ENCODE data around the gene SIVA1.
A peak's percentile ranks its signal among the peaks of the same experiment; 100 is the strongest.

The SIVA1 gene

GRCh38 chr14:104771918-104772706 is 19.2 kb downstream of the SIVA1 start:
- no peak for DNase-seq

DNA sequence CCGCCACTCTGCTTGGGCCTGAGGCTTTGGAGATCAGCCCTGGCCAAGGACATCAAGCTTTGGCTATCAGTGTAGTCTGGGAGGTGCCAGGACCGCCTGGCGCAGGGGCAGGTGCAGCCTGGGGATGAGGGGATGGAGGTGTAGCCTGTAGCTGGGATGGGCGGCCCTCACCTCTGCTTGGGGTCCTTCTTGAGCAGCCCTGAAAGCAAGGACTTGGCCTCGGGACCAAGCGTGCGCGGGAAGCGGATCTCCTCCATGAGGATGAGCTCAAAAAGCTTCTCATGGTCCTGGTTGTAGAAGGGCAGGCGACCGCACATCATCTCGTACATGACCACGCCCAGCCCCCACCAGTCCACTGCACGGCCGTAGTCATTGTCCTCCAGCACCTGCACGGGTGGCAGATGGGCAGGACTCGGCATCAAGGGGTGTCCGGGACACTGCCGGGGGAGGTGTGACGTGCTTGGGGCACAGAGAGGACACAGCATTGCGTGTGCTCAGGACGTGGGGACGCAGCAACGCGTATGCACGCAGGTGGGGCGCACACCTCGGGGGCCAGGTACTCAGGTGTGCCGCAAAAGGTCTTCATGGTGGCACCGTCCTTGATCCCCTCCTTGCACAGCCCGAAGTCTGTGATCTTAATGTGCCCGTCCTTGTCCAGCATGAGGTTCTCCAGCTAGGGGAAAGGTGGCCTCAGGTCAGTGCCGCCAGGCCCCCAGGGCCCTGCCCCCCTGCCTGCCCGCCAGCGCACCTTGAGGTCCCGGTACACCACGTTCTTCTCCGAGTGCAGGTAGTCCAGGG is 20.0 kb downstream of the SIVA1 start:
- no peak for DNase-seq

GRCh38 chr14:104773505-104774452 is 20.8 kb downstream of the SIVA1 start:
- no peak for DNase-seq

- no peak for DNase-seq
These were observed 21.6 kb downstream of the SIVA1 start for GRCh38 chr14:104774453-104775072.

DNA sequence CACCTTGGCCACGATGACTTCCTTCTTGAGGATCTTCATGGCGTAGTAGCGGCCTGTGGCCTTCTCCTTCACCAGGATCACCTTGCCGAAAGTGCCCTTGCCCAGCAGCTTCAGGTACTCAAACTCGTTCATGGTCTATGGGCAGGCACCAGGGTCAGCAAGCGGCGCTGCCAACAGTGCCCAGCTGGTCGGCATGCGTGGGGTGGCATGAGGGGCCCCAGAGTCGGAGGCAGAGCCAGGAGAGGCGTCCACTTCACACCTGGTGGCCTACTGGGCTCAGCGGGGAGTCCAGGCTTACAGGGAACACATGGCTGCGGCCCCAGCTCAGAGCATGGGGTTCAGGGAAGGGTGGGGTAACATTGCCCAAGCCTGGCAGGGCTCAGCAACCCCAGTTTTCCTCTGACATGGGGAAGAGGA is 22.1 kb downstream of the SIVA1 start:
- no peak for DNase-seq

DNA sequence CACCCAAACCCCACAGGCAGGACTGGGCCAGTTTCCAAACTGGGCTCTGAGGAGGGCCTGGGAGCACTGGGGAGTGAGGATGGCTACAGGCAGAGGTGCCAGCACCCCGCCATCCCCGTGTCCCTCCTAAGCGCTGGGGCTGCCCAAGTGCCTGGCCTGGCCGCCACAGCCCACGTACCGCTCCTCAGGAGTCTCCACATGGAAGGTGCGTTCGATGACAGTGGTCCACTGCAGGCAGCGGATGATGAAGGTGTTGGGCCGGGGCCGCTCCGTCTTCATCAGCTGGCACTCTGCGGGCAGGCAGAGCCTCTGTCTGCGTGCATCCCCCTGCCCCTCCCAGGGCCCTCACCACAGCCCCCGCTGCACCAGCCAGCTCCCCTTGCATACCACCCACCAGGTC is 23.5 kb downstream of the SIVA1 start:
- no peak for DNase-seq

- DNase-seq: no peak
These were observed 24.2 kb downstream of the SIVA1 start for GRCh38 chr14:104776961-104777807.

DNA sequence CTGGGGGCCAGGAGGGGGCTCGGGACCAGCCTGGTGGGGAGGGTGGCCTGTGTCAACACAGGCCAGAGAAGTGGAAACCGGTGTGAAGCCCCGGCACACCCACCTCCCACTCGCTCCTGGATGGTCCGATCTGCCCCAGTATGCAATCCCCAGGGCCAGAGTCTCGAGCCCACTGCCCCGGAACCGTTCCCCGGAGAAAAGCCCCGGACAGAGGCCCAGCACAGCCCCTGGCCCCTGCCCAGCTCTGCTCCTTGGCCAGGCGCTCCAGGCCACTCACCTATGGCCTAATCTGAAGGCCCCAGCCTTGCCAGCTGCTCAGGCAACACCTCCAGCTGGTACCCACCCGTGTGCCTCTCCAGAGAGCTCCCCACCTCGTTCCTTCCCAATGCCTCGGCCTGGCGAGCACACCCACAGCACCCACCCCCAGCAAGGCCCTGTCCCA is 24.9 kb downstream of the SIVA1 start:
- DNase-seq: no peak

GRCh38 chr14:104778694-104779331 is 25.9 kb downstream of the SIVA1 start:
- no peak for DNase-seq

- no peak for DNase-seq
These were observed 27.0 kb downstream of the SIVA1 start for GRCh38 chr14:104779776-104780512.

GRCh38 chr14:104780513-104781030 is 27.6 kb downstream of the SIVA1 start:
- no peak for DNase-seq

DNA sequence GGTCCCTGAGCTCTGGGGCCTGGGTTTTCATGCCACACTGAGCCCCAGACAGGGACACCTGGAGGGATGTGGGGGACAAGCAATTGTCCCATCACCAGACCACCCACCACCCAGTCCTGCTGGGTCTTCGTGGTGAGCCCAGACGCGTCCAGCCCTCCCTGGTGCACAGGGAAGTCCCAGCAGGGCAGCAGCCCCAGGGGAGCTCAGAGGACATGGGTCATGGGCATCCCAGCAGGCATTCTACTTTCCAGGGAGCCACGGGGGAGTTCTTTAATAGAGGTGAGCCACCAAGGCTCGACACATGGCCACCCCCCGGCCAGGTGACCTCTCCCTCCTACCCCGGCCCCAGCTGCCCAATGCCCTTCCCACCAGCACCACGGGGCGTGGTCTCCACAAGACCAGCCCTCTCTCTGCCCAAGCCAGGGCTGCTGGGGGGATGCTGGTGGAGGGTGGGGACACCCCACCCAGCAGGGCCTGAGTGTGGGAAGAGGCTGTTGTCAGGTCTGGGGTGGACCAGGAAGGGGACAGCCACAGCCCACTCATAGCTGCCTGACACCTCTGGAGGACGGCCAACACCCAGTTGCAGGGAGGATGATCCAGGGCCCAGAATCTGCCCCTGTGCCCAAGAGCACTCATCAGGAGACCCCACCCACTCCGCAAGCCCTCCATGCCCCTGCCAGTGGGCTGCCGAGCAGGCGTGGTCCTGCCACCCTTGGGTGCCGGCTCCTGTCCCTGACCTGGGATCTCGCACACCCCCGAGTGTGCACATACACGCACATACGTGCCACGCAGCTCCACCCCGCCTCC is 28.5 kb downstream of the SIVA1 start:
- no peak for DNase-seq

DNA sequence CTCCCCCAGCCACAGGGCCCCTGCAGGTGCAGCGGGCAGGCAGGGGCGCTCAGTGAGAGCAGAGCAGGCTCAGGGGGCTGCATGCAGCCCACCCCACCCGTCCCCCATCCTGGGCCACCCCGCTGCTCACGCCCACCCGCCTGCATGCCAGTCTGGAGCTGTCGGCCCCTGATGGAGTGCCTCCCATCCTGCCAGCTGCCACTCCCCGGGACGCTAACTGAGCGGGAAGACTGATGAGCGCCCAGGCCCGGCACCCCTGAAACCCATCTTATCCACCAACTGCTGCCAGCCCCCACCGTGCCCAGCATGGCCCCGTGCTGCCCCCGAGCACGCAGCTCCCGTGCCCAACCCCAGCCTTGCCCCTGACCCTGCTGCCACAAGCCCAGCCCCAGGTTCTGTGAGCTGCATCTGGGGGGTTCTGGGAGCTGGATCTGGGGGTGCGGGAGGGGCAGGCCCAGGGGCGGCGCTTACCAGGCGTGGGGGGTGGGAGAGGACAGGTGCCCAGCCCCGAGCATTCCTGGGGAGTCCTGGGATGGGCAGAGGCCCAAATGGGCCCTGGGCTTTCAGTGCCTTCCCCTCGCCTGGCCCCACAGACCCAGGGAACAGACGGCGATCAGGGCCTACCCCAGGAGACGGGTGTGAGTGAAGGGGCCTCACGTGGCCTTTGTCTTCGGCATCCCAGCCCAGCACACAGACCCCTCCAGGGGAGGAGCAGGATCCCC is 29.3 kb downstream of the SIVA1 start:
- no peak for DNase-seq

GRCh38 chr14:104782808-104783139 is 29.8 kb downstream of the SIVA1 start:
- DNase-seq: no peak

DNA sequence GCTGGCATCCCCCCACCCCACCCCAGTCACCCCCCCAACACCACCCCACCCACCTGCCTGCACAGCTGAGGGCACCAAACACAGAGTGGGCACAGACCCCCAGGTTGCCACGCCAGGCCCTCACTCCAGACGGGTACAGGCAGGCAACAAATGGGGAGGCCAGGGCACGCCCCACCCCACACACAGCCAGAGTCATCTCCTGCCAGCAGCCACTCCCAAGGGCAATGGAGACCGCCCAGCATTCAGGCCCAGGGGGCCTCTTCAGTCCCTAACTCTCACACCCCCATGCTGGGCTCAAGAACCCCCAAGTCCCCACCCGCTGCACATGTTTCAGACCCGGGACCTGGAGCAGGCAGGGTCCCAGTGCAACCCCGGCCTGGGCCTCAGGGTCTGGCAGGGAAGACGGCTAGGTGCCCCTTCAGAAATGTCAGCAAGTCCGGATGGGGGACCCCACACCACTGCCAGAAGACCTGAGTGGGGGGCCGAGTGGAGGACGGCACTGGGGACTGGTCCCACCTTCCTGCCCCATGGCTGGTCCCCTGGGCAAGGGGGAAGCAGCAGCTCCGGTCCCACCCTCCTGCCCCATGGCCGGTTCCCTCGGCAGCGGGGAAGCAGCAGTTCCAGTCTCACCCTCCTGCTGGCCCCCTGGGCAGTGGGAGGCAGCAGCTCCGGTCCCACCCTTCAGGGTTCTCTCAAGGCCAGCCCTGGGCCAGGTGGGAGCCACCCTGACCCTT is 30.7 kb downstream of the SIVA1 start:
- no peak for DNase-seq

GRCh38 chr14:104784218-104784568 is 31.2 kb downstream of the SIVA1 start:
- DNase-seq: no peak

DNA sequence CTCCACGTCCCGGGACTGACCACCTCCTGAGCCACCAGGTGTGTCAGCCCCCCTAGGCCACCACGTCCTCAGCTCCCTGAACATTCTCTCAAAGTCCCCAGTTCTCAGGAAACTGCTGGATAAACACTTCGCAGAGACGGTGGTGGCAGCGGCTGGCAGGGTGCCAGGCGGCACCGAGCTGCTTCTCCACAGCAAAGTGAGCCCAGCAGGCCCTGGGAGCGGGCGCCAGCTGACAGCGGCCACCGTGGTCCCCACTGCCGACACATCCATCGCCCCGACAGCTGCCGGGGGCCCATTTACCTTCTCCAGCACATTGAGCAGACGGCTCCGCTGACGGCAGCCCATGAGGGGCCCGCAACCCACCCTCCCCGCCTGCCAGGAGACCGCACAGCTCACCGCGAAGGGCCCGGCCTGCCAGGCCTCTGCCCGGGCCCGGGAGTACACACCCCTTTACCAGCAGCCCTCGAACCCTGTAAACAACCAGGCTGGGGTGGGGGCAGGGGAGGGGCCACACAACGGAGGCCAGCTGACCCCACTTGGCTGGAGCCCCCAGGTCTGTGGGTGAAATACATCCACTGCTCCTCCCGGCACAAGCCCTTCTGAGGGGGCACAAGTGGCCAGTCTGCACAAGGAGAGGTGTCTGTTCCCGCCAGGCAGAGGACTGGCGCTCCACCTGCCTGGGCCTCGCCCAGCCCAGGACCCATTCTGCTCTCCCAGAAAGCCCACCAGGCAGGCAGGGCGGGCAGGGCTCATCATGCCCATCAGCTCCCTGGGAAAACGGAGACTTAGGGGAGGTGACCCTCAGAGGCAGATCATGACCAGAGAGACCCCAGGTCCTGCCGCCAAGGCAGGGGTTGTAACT is 32.1 kb downstream of the SIVA1 start:
- peak; percentile 68 for DNase-seq

All from NCI-H1092 treated with DMSO at 0.1 percent for 48 hours (cell line).